Pulmonary artery endothelial cell (primary cell): ENCODE results near the gene ANKS1B. TPM values are rescaled to one million over a fixed set of nuclear protein-coding genes. Genes with fewer than 3 reads are reported as not detected.

ENCODE experiments used
- DNase-seq: peaks from one replicate; pipeline ENCODE4 v3.0.0-alpha.2; 2011; ENCODE audit warnings: low read depth, low spot score
- total RNA-seq: library from RNA; depleted of rRNA; stranded (reverse); fragments of >200 nt; gene quantifications from 2 replicates; pipeline ENCODE4 v1.2.3, GENCODE V29; 2014

ANKS1B gene
- total RNA-seq, 1 donor from 2014 or later, result 0.07 TPM

- no peak for DNase-seq
These were observed 958.2 kb downstream of the ANKS1B start for GRCh38 chr12:99026332-99027054.

GRCh38 chr12:99024870-99025269, 959.9 kb downstream of the ANKS1B start:
- no peak for DNase-seq

- no peak for DNase-seq
These were observed 960.5 kb downstream of the ANKS1B start for GRCh38 chr12:99024191-99024590.

- no peak for DNase-seq
These were observed 963.9 kb downstream of the ANKS1B start for GRCh38 chr12:99020871-99021270.

- DNase-seq, result no peak
These were observed 964.9 kb downstream of the ANKS1B start for GRCh38 chr12:99019798-99020197.

- no peak for DNase-seq
These were observed 966.8 kb downstream of the ANKS1B start for GRCh38 chr12:99017971-99018370.

- DNase-seq, result no peak
These were observed 975.0 kb downstream of the ANKS1B start for GRCh38 chr12:99009654-99010296.

- no peak for DNase-seq
These were observed 979.1 kb downstream of the ANKS1B start for GRCh38 chr12:99005601-99006000.

- no peak for DNase-seq
These were observed 979.8 kb downstream of the ANKS1B start for GRCh38 chr12:99004799-99005466.

GRCh38 chr12:99002731-99003130, 982.0 kb downstream of the ANKS1B start:
- DNase-seq, result no peak

GRCh38 chr12:99002156-99002555, 982.6 kb downstream of the ANKS1B start:
- no peak for DNase-seq

- no peak for DNase-seq
These were observed 985.2 kb downstream of the ANKS1B start for GRCh38 chr12:98999559-98999958.

GRCh38 chr12:98998697-98999299, 985.9 kb downstream of the ANKS1B start:
- DNase-seq, result no peak

GRCh38 chr12:98997899-98998298, 986.8 kb downstream of the ANKS1B start:
- DNase-seq, result no peak

- DNase-seq, result no peak
These were observed 994.1 kb downstream of the ANKS1B start for GRCh38 chr12:98990648-98991047.

- DNase-seq, result no peak
These were observed 999.6 kb downstream of the ANKS1B start for GRCh38 chr12:98985156-98985555.

GRCh38 chr12:98983647-98984046, 1001.1 kb downstream of the ANKS1B start:
- no peak for DNase-seq

- no peak for DNase-seq
These were observed 1004.2 kb downstream of the ANKS1B start for GRCh38 chr12:98980508-98980907.

GRCh38 chr12:98977186-98977585, 1007.5 kb downstream of the ANKS1B start:
- no peak for DNase-seq

GRCh38 chr12:98974767-98975381, 1009.9 kb downstream of the ANKS1B start:
- DNase-seq, result no peak

- DNase-seq, result no peak
These were observed 1011.3 kb downstream of the ANKS1B start for GRCh38 chr12:98973395-98973794.

- DNase-seq, result no peak
These were observed 1013.8 kb downstream of the ANKS1B start for GRCh38 chr12:98970950-98971349.
